Activated T-helper 2 cell treated with anti-CD3 and anti-CD28 coated beads, Interferon-gamma antibody, Interleukin-2, Interleukin-4, amounts not matched to agents 10 μg/mL and 5 μg/mL and 100 μg/mL, durations not matched to agents 14 hours and 24 hours and 36 hours (primary cell): ENCODE measurements around the gene PTN. TPM values are rescaled to one million over a fixed set of nuclear protein-coding genes. Genes with fewer than 3 reads are reported as not detected.
"Not testable (repeated sequence)": the region's sequence is repeated elsewhere in the genome, so short reads cannot be mapped to it uniquely, and the experiment has no call there.

Source experiments
- DNase-seq: peaks from one replicate; pipeline ENCODE4 v3.0.0; 2021; ENCODE audit warnings: low spot score
- H3K27ac Mint-ChIP-seq: one replicate; pipeline ENCODE4 v1.8.0; 2021; ENCODE audit warnings: mixed read lengths
- H3K27me3 Mint-ChIP-seq: one replicate; pipeline ENCODE4 v1.8.0; 2021; ENCODE audit warnings: low read depth, mixed read lengths
- H3K36me3 Mint-ChIP-seq: one replicate; pipeline ENCODE4 v1.8.0; 2021; ENCODE audit warnings: low read depth, mixed read lengths
- H3K4me1 Mint-ChIP-seq: one replicate; pipeline ENCODE4 v1.8.0; 2021; ENCODE audit warnings: low read depth, mixed read lengths
- H3K4me3 Mint-ChIP-seq: one replicate; pipeline ENCODE4 v1.8.0; 2021; ENCODE audit warnings: low read depth, mild to moderate bottlenecking, moderate library complexity, mixed read lengths
- H3K9me3 Mint-ChIP-seq: one replicate; pipeline ENCODE4 v1.8.0; 2021; ENCODE audit warnings: mixed read lengths
- intact Hi-C: fragments of 100-400 bp; cut with micrococcal nuclease; formaldehyde crosslinking; loops from one replicate; pipeline ENCODE4 v1.15.1; 2023
- total RNA-seq: library from RNA; stranded (reverse); gene quantifications from 2 replicates; pipeline ENCODE4 v1.2.3, GENCODE V29; 2022

The PTN gene
- total RNA-seq, 1 donor from 2014 or later, result 0.11 TPM

DNA sequence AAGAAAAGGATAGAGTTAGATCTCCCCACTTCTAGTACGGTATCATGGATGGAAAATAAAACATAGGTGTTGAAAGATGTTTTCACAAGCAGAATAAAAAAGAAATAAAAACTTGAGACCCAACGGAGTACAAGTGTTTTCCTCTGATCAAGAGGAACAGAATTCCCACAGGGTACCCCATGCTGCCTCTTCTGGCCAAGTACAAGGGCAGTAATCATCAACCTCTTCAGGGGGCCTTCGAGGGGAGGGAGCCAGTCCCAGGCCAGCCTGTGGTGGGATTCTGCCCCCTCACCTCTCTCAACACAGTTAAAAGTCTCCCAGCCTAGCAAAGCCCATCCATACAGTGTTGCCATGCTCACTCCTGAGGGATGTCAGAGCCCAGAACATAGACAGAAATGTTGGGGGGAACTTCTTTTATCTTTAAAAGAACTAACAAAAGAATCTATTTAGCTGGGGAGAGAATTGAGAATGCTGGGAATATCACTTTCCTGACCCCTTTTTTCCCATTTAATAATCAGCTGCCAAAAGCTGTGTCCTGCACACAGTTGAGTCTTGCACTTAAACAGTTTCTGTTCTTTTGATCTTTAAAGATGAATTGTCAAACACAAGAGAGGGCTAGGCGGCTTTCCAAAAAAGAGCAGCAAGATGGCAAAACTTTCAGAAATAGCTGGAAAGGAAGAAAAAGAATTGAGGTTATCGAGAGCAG is 101.7 kb downstream of the PTN start:
- intact Hi-C loops, result no loop called here
- Mint-ChIP-seq H3K4me3 (no peak overlapping the region), H3K36me3 (no peaks in the 10 kb centered on the region)

DNA sequence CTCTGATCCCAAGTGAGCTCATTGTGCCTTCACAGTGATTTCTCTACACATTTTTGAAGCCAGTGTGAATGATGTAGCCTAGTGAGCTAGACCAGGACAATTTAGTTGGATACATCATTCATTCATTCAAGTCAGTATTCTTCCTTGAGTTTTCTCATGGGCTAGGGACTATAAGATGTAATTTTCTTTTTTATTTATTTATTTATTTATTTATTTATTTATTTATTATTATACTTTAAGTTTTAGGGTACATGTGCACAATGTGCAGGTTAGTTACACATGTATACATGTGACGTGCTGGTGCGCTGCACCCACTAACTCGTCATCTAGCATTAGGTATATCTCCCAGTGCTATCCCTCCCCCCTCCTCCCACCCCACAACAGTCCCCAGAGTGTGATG is 104.3 kb downstream of the PTN start:
- H3K27ac Mint-ChIP-seq, H3K4me3 Mint-ChIP-seq, H3K27me3 Mint-ChIP-seq, intact Hi-C loops, H3K4me1 Mint-ChIP-seq, DNase-seq, H3K36me3 Mint-ChIP-seq, H3K9me3 Mint-ChIP-seq: not testable (repeated sequence)

More for the DNA sequence above, 101.7 kb downstream of the PTN start:
- no peak overlapping the region for H3K27ac Mint-ChIP-seq
- no peaks in the 10 kb centered on the region for H3K27me3 Mint-ChIP-seq
- peaks cover 5% of the 10 kb centered on the region for H3K9me3 Mint-ChIP-seq
- no peak for DNase-seq
- H3K4me1 Mint-ChIP-seq, result no peaks in the 10 kb centered on the region

DNA sequence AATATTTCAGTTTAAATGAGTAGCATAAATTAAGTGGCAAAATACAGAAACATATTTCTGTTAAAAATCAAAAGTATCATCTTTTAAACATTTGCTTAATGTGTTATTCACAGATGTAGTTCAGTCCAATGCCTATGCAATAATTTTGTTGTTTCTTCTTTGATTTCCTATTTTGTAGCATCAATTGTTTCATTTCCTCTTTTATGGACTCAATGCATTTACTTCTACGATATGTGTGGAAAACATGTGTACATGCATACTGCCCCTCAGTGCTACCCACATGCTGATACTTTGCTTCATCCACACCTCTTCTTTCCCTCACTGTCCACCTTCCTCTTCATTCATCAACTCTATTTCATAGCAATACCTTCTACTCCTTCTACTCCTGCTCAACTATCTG is 108.1 kb downstream of the PTN start:
- intact Hi-C loops, result no loop called here
- Mint-ChIP-seq H3K27me3 (no peaks in the 10 kb centered on the region), H3K36me3 (no peaks in the 10 kb centered on the region), H3K4me3 (no peak overlapping the region), H3K9me3 (peaks cover 10% of the 10 kb centered on the region), H3K27ac (no peak overlapping the region), H3K4me1 (no peaks in the 10 kb centered on the region)
- DNase-seq, result no peak

DNA sequence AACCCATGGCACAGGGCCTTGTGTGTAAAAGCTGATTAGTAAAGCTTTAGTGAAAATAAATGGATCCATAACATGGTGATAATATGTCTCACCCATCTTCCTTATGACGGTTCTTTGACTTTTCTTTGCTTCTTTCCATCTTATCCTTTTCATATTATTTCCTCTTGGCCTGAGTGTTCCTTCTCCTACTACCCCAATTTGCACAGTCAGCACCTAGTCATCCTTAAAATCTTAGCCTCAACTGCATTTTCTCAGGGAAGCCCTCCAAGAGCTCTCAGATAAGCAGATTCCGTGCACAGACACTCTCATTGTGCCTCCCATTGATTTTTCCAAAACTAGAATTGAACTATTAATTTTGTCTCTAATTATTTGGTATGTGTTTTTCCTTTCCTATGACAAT is 112.4 kb downstream of the PTN start:
- intact Hi-C loops, result no loop called here
- H3K36me3 Mint-ChIP-seq, result no peaks in the 10 kb centered on the region
- H3K27me3 Mint-ChIP-seq, result no peaks in the 10 kb centered on the region
- no peak for DNase-seq
- no peak overlapping the region for H3K27ac Mint-ChIP-seq
- H3K4me1 Mint-ChIP-seq, result no peaks in the 10 kb centered on the region
- no peak overlapping the region for H3K4me3 Mint-ChIP-seq
- H3K9me3 Mint-ChIP-seq, result peaks cover 13% of the 10 kb centered on the region

DNA sequence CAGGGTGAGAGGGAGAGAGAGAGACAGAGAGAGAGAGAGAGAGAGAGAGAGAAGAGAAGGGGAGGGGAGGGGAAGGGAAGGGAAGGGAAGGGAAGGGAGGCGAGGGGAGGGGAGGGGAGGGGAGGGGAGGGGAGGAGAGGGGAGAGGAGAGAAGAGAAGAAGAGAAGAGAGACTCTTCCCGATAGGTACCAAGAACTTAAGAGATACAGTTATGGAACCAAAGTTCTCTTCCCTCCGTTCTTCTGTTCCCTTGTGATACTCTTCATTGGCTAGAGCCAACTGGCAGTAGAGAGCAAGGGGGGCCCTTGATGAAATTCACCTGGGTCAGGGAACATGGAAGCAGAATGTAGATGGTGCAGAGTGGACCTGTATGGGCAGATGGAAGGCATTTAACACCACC is 122.1 kb downstream of the PTN start:
- no peaks in the 10 kb centered on the region for H3K27me3 Mint-ChIP-seq
- no peak overlapping the region for H3K27ac Mint-ChIP-seq
- no peaks in the 10 kb centered on the region for H3K36me3 Mint-ChIP-seq
- intact Hi-C loops, result no loop called here
- peaks cover 4% of the 10 kb centered on the region for H3K9me3 Mint-ChIP-seq
- no peaks in the 10 kb centered on the region for H3K4me1 Mint-ChIP-seq
- DNase-seq, result no peak
- no peak overlapping the region for H3K4me3 Mint-ChIP-seq

DNA sequence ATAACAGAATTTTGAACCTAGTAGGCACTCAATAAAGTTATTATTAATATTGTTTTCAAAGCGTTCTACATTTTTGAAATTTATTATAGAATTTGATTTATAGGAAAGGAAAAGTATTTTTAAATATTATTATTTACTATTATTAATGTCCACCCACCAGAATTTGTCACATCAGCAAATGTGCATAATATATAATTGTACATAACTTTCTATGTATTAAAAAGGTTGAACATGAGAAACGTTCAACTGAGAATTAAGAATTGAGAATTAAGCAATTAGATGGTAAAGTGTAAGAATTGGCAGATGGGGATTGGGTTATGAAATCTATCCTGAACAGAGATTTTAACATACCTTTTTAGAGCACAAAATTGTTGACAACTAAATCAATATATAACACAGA is 129.8 kb downstream of the PTN start:
- Mint-ChIP-seq H3K27ac (no peak overlapping the region), H3K9me3 (peaks cover 13% of the 10 kb centered on the region), H3K36me3 (no peaks in the 10 kb centered on the region), H3K4me1 (no peaks in the 10 kb centered on the region), H3K27me3 (no peaks in the 10 kb centered on the region), H3K4me3 (no peak overlapping the region)
- intact Hi-C loops, result no loop called here
- no peak for DNase-seq

DNA sequence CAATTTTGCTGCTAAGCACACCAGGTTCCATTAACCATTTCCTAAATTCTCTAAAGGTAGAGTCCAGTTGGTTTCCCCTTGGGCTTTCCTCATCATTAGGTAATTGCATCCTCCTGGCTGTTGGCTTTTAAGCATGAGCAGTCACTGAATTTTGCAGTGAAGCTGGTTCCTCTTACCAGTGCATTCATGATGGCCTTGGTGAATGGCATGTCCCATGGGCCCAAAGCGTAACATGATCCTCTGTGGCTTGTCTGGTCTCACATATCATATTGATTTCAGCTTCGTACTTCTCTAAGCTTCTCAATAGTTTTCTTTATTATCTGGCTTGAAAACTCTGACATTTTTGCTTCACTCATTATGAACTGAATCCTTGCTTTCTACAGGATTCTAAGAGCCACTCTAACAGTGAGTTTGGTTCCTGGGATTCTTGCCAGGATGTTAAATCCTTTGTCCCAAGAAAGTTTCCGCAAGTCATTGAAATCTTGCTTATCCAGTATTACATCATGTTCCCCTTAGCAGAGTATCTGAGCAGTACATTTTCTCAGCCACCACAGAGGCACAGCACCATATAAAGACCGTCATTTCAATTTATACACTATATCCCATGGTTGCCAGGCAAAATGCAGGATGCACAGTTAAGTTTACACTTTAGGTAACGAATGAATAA is 134.2 kb downstream of the PTN start:
- no peak for DNase-seq
- Mint-ChIP-seq H3K9me3 (peaks cover 13% of the 10 kb centered on the region), H3K4me3 (no peak overlapping the region), H3K36me3 (no peaks in the 10 kb centered on the region), H3K4me1 (no peaks in the 10 kb centered on the region), H3K27me3 (no peaks in the 10 kb centered on the region), H3K27ac (no peak overlapping the region)
- intact Hi-C loops, result no loop called here

DNA sequence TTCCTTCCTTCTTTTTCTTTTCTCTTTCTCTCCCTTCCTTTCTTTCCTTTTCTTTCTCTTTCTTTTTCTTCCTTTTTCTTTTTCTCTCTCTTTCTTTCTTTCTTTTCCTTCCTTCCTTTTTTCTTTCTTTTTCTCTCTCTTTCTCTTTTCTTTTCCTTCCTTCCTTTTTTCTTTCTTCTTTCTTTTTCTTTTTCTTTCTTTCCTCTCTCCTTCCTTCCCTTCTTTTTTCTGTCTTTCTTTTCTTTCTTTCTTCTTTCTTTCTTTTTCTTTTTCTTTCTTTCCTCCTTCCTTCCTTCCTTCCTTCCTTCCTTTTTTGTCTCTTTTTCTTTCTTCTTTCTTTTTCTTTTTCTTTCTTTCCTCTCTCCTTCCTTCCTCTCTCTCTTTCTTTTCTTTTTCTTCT is 136.8 kb downstream of the PTN start:
- intact Hi-C loops, result no loop called here
- H3K4me1 Mint-ChIP-seq, result no peaks in the 10 kb centered on the region
- DNase-seq, result no peak
- no peaks in the 10 kb centered on the region for H3K27me3 Mint-ChIP-seq
- H3K4me3 Mint-ChIP-seq, result no peak overlapping the region
- H3K9me3 Mint-ChIP-seq, result peaks cover 16% of the 10 kb centered on the region
- H3K36me3 Mint-ChIP-seq, result no peaks in the 10 kb centered on the region
- no peak overlapping the region for H3K27ac Mint-ChIP-seq

DNA sequence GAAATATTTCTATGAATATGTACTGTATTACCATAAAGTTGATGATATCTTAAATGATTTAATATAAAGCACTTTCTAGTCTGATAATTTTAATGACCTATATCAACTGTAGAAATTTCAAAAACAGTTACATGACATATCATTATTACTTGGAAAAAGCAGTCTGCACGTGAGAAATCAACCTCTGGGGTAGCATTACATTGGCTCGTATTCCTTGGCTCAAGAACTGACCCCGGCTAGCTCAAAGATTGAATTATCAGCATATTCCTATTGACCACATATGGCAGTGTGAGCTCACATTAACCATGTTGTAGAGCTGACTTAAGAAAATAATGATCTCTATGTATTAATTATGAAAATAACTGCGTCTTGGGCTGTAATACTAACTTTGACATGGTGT is 139.3 kb downstream of the PTN start:
- no peaks in the 10 kb centered on the region for H3K36me3 Mint-ChIP-seq
- intact Hi-C loops, result no loop called here
- H3K4me3 Mint-ChIP-seq, result no peak overlapping the region
- H3K4me1 Mint-ChIP-seq, result no peaks in the 10 kb centered on the region
- H3K27ac Mint-ChIP-seq, result no peak overlapping the region
- peaks cover 21% of the 10 kb centered on the region for H3K9me3 Mint-ChIP-seq
- H3K27me3 Mint-ChIP-seq, result no peaks in the 10 kb centered on the region
- no peak for DNase-seq

DNA sequence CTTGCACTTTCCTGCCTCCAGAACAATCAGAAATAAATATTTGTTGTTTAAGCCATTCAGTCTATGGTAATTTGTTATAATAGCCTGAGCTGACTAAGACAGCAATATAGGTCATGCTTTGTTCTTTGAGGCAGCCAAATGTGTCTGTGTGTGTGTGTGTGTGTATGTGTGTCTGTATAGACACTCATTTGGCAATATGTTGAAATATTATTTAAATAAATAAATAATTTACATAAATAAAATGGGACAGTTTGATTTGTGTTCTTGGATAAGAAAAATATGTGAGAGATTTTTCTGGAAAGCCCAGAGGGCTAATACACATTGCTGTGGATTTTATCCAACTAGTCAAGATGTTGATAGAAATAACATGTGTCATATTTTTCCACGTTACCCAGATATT is 140.2 kb downstream of the PTN start:
- H3K4me3 Mint-ChIP-seq, result no peak overlapping the region
- H3K27ac Mint-ChIP-seq, result no peak overlapping the region
- H3K27me3 Mint-ChIP-seq, result no peaks in the 10 kb centered on the region
- H3K9me3 Mint-ChIP-seq, result peaks cover 21% of the 10 kb centered on the region
- H3K4me1 Mint-ChIP-seq, result no peaks in the 10 kb centered on the region
- H3K36me3 Mint-ChIP-seq, result no peaks in the 10 kb centered on the region
- DNase-seq, result no peak
- intact Hi-C loops, result no loop called here

DNA sequence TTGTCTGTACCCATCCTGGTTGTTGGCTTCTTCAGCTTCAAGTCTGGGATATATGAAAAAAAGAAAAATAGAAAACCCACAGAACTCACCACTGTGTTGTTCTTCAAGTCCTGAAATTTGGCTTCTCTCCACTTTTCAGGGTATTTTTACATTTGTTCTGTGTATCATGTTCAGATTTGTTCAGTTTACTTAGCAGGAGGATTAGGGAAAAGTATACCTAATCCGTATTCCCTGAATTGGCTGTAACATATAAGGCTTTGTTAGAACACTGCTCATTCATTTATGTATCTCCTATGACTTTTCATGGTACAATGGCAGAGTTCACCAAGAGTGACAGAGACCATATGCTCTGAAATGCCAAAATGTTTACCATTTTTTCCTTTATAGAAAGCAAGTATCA is 146.9 kb downstream of the PTN start:
- H3K27me3 Mint-ChIP-seq, result no peaks in the 10 kb centered on the region
- intact Hi-C loops, result no loop called here
- no peaks in the 10 kb centered on the region for H3K36me3 Mint-ChIP-seq
- no peaks in the 10 kb centered on the region for H3K4me1 Mint-ChIP-seq
- H3K9me3 Mint-ChIP-seq, result peaks cover 13% of the 10 kb centered on the region
- DNase-seq, result no peak
- H3K4me3 Mint-ChIP-seq, result no peak overlapping the region
- no peak overlapping the region for H3K27ac Mint-ChIP-seq

DNA sequence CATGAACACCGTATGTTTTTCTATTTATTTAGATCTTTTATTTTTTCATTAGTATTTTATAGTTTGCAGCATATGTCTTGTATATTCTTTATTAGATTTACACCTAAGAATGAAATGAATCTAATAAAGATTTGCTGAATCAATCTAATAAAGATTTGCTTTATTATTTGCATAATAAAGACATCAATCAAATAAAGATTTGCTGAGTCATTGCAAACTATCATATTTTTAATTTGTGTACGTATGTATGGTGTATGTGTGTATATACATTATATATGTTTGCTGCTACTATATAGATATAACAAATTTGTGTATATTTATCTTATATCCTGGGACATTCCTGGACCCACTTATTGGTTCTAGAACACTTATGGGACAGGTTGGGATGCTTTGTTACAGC is 147.5 kb downstream of the PTN start:
- H3K36me3 Mint-ChIP-seq, result no peaks in the 10 kb centered on the region
- peaks cover 9% of the 10 kb centered on the region for H3K9me3 Mint-ChIP-seq
- DNase-seq, result no peak
- no peak overlapping the region for H3K4me3 Mint-ChIP-seq
- no peaks in the 10 kb centered on the region for H3K4me1 Mint-ChIP-seq
- no peaks in the 10 kb centered on the region for H3K27me3 Mint-ChIP-seq
- intact Hi-C loops, result no loop called here
- H3K27ac Mint-ChIP-seq, result no peak overlapping the region

DNA sequence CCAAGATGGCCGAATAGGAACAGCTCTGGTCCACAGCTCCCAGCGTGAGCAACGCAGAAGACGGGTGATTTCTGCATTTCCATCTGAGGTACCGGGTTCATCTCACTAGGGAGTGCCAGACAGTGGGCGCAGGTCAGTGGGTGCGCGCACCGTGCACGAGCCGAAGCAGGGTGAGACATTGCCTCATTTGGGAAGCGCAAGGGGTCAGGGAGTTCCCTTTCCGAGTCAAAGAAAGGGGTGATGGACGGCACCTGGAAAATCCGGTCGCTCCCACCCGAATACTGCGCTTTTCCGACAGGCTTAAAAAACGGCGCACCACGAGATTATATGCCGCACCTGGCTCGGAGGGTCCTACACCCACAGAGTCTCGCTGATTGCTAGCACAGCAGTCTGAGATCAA is 161.9 kb downstream of the PTN start:
- DNase-seq, H3K27me3 Mint-ChIP-seq, H3K36me3 Mint-ChIP-seq, H3K4me3 Mint-ChIP-seq, H3K4me1 Mint-ChIP-seq, H3K27ac Mint-ChIP-seq, intact Hi-C loops: not testable (repeated sequence)
- H3K9me3 Mint-ChIP-seq, result peaks cover 12% of the 10 kb centered on the region
